ENCODE results near the gene CADM2.
"Not testable (repeated sequence)": the region's sequence is repeated elsewhere in the genome, so short reads cannot be mapped to it uniquely, and the experiment has no call there.

Gene CADM2

DNA sequence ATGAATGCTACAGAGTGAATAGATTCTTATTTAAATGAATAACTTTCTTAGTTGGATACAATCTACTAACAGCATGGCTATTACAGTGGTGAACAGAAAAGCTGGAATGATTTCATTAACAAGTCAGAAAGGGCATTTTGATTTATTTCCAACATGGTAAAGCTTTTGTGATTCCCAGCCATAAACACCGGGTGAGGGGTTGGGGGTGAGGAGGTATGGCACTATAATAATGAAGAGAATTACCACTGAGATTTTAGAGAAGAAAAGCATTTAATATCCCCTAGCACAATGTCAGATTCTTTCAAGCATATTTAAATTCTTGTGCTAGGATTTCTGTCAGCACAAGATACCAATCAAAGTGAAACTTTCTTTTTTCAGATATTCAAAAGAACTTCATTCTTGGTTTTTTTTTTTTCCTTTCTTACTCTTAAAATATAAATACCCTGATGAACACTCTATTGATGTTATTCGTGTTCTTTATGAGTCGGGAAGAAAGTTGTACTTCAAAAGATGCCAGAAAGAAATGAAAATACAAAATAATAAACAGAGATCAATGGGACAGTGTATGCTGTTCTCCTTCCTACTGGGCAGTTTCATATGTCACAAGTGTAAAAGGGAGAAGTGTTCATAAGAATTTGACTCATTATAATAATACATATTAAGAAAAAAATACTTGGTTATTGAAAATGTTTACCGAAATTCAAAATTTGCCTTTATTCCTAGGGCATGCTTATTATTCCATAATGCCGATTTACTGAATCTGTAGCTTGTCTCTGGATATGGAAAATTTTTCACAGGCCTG, 522.8 kb downstream of the CADM2 start:
- no peak for DNase-seq (ENCODE audit: low spot score)

DNA sequence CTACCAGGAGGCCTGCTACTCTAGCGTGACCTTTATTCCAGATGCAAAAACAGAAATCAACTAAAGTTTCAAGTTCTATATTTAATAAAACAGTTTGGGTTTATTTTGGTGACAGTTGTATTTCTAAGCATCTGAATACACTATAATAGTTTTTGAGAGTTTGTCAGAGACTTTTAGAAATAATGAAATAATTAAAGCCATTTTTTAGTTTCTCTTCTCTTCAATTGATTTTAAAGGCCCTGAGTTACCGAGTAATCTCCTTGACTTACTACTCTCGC, 523.4 kb downstream of the CADM2 start:
- DNase-seq (ENCODE audit: low spot score) = no peak

DNA sequence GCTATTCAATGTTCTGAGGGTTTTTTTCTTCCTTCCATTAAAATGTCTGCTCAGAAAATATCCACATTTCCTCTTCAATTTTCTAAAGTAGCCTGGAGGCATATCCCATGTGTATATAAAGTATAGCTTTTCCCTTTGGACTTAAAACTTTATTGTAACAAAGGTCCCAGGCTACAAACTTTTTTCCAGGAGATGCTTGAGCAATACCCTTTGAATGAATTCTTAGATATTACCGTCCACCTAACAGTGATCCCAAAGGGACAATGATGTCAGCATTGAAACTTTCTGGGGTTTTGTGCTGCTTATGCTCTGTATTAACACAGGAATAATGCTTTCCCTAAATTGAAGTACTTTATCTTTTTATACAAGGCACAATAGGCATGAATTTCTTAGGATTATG, 525.2 kb downstream of the CADM2 start:
- DNase-seq (ENCODE audit: low spot score) = no peak

DNA sequence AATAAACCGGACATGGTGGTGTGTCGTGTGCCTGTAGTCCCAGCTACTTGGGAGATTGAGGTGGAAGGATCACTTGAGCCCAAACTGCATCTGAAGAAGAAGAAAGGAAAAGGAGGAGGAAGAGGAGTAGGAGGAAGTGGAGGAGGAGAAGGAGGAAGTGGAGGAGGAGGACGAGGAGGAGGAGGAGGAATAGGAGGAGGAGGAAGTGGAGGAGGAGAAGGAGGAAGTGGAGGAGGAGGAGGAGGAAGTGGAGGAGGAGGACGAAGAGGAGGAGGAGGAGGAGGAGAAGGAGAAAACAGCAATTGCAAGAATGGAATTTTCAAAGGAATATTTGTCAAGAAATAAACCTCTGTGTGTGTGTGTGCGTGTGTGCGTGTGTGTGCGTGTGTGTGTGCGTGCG, 528.6 kb downstream of the CADM2 start:
- no peak for DNase-seq (ENCODE audit: low spot score)

DNA sequence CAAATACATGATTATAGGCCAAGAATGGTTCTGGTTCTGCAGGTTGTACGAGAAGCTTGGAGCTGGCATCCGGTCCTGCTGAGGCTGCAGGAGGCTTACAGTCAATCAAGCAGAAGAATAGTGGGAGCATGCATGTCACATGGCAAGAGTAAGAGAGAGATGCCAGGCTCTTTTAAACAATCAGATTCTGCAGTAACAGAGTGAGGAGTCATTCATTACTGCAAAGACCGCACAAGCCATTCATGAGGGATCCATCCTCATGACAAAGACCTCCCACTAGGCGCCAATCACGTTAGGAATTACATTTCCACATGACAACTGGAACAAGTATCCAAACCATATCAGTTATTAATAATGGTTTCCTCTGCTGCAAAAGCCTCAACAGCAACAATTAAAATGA, 536.8 kb downstream of the CADM2 start:
- no peak for DNase-seq (ENCODE audit: low spot score)

DNA sequence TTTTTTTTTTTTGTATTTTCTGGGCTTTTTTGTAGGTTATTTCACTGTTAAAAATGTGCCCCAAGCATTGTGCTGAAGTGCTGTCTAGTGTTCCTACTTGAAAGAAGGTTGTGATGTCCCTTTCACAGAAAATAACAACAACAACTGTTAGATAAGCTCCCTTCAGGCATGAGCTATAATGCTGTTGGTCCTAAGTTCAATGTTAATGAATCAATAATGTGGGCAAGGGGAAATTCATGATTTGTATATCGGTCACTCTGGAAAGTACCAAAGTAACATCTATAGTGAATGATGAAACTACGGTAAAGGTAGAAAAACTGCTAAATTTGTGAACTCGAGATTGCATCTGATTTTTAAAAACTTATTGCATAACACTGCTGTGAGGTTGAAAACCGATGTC, 539.4 kb downstream of the CADM2 start:
- DNase-seq (ENCODE audit: low spot score) = no peak

DNA sequence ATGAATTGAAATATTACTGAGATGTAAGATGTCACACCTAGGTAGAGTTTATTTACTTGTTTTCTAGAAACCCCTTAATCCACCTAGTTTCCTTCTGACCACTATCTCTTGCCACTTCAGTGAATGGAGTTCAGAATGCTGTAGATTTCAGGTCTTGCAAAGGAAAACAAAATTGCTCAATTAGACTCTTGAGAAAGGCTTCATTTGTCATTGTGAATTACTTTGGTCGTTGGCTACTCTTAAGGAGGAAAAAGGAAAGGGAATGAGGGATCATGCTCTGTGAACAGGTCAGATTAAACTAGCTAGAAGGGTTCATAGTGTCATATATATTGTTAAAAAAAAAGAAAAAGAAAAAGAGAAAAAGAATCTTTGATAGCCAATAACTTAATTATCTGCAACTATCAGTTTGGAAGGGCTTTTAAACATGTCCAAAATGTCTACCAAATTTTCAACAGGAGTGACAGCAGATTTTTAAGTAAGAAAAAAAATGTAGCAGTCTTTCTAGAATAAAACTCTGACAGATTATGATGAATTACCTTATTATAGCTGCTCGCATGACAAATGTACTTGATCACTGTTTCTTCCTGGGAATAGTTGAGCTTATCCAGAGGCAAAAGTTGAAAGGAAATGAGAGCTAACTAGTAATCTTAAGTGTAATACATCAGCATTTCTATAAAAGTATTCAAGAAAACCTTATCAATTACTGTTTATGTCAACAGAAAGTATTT, 543.5 kb downstream of the CADM2 start:
- DNase-seq (ENCODE audit: low spot score) = no peak

DNA sequence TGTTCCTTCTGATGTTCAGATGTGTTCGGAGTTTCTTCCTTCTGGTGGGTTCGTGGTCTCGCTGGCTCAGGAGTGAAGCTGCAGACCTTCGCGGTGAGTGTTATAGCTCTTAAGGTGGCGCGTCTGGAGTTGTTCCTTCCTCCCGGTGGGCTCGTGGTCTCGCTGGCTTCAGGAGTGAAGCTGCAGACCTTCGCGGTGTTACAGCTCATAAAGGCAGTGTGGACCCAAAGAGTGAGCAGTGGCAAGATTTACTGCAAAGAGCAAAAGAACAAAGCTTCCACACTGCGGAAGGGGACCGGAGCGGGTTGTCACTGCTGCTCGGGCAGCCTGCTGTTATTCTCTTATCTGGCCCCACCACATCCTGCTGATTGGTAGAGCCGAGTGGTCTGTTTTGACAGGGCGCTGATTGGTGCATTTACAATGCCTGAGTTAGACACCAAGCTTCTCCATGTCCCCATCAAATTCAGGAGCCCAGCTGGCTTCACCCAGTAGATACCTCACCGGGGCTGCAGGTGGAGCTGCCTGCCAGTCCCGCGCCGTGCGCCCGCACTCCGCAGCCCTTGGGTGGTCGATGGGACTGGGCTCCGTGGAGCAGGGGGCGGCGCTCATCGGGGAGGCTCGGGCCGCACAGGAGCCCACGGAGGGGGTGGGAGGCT, 545.5 kb downstream of the CADM2 start:
- not testable (repeated sequence) for DNase-seq (ENCODE audit: low spot score)

DNA sequence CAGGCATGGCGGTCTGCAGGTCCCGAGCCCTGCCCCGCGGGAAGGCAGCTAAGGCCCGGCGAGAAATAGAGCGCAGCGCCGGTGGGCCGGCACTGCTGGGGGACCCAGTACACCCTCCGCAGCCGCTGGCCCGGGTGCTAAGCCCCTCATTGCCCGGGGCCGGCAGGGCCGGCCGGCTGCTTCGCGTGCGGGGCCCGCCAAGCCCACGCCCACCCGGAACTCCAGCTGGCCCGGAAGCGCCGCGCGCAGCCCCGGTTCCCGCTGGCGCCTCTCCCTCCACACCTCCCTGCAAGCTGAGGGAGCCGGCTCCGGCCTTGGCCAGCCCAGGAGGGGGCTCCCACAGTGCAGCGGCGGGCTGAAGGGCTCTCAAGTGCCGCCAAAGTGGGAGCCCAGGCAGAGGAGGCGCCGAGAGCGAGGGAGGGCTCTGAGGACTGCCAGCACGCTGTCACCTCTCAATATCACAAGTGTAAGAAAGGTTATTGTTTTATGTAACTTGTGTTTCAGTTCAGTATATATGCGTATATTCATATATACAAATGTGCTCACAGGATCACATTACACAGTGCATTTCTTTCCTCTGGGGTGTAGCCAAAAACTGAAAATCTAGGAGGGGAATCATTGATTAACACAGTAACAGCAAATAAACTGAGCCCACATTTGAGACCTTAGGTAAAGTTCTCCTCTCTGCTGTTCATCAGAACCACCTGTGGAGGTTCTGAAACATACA, 546.2 kb downstream of the CADM2 start:
- DNase-seq (ENCODE audit: low spot score) = not testable (repeated sequence)

DNA sequence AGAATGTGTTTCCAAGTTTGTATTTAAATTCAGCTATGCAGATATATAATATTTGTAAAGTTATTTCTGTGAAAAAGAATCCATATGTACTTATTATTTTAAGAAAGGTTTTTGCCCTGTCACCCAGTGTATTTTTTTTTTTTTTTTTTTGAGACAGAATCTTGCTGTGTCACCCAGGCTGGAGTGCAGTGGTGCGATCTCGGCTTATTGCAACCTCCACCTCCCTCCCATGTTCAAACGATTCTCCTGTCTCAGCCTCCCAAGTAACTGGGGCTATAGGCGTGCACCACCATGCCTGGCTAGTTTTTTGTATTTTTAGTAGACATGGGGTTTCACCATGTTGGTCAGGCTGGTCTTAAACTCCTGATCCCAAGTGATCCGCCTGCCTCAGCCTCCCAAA, 548.3 kb downstream of the CADM2 start:
- DNase-seq (ENCODE audit: low spot score) = not testable (repeated sequence)

DNA sequence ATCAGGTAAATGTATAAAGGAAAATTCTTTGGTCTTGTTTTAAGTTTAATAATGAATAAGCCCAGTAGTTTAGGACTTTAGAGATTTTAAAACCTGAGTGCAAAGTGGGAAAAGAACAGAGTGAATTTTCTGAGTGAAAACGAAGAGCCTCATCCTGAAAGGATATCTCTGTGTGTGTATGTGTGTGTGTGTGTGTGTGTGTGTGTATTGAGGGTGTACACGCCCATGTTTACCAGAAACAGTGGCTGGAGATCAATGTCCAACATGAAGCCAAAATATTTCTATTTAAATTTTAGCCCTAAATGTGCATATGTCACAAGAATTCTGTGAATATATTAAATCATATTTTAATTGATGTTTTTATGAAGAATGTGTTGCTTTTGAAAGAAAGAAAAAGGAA, 549.9 kb downstream of the CADM2 start:
- no peak for DNase-seq (ENCODE audit: low spot score)

DNA sequence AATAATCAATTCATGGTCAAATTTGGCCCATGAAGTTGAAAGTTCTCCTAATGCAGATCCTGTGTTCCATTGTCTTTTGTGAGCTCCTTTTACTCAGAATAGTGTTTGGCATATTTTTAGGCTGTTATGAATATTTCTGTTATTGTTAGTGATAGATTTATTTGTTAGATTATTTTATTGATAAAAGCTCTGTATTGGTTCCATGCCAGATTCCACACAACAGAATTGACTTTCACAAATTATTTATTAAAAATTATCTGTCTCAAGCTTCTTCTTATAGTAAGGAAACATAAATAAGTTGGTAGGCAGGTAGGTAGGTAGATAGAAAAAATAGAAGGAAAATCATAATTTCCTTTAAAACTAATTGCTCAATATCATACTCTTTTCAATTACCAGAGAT, 557.4 kb downstream of the CADM2 start:
- no peak for DNase-seq (ENCODE audit: low spot score)

DNA sequence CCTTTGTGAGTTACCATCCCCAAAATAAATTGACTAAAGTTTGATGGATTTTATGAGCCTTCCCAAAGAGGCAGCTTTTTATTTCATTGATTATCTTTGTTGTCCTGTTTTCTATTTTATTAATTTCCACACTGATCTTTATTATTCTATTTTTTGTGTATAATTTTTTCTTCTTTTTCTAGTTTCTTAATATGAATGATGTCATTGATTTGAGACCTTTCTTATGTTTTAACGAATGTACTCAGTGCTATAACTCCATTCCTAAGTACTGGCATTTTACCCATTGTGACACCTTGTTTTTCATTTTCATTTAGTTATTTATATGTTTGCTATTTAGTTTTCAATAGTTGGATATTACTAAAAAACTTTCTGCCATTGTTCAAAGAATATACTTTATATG, 565.3 kb downstream of the CADM2 start:
- no peak for DNase-seq (ENCODE audit: low spot score)

DNA sequence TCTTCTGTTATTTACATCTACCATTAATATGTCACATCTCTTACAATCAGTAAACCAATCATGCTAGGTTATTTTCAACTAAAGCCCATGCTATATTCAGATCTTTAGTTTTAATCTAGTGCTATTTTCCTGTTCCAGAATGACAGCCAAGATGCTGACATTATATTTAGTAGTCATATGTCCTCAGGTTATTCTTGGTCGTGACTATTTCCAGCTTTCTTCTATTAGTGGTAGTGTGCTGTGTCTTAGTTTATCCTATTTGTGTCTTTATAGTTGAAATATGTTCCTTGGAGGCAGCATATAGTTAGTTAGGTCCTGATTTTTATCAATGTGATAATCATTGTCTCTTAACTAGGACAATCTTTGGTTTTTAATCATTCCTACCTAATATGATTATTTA, 566.5 kb downstream of the CADM2 start:
- no peak for DNase-seq (ENCODE audit: low spot score)

DNA sequence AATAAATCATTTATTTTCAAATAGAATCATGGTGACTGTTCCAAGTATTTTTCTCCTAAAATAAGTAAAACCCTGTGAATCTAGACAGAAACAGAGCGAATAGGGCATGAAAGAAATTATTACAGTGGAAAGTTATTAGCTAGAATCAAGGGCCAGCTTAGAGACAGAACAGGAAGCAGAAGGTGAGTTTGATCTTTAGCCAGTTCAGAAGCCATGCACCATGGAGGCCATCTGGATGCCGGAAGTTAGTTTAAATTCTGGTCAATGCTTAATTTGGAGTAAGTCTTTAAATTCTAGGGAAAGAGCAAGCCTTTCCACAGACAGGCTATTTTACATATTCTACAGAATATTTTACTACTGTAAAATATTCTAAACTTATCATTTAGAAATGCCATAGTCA, 574.8 kb downstream of the CADM2 start:
- DNase-seq (ENCODE audit: low spot score) = no peak

DNA sequence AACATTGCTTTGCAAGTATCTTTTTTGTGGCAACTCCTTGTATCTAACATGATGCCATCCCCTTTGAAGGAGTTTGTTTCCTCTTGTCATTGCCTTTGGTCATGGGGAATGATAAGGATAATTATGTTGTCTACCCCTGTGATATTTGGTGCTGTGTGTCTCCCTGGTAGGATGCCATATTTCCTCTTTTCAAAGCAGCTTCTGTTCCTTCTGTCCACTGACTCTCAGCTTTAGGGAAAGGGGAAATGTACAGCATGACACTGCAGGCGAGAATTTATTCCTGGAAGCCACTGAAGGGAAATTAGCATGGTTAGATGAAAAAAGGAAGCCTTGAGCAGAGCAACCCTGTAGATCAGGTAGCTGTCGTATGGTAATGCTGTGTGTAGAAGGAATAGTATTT, 576.7 kb downstream of the CADM2 start:
- no peak for DNase-seq (ENCODE audit: low spot score)

DNA sequence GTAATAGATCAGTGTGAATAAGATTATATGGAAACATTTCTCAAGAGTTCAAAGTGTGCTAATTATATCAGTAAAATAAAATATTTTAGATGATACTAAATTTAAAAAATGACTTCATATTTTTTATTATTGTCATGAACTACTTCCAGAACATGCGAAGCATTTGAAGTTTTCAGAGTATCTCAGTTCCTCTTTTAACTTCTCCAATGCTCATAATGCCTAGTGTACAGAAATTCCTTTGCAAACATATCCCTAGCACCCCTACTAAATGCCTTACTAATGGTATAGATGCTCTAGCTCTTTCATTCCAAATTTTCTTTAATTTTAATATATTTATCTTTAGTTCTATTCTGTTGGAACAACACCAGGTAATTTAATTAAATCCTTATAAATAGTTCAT, 580.4 kb downstream of the CADM2 start:
- DNase-seq (ENCODE audit: low spot score) = no peak

DNA sequence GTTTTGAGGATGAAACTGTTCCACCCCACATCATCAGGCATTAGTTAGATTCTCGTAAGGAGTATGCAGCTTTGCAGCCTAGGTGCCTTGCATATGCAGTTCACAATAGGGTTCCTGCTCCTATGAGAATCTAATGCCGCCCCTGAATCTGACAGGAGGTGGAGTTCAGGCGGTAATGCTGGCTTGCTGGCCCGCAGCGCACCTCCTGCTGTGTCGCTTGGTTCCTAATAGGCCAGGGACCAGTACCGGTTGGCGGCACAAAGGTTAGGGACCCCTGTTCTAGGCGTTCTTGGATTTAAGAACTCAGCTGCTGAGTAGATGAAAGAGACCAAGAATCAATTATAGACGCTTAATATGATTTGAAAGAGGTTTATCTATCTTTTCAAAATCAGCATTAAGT, 595.4 kb downstream of the CADM2 start:
- no peak for DNase-seq (ENCODE audit: low spot score)

DNA sequence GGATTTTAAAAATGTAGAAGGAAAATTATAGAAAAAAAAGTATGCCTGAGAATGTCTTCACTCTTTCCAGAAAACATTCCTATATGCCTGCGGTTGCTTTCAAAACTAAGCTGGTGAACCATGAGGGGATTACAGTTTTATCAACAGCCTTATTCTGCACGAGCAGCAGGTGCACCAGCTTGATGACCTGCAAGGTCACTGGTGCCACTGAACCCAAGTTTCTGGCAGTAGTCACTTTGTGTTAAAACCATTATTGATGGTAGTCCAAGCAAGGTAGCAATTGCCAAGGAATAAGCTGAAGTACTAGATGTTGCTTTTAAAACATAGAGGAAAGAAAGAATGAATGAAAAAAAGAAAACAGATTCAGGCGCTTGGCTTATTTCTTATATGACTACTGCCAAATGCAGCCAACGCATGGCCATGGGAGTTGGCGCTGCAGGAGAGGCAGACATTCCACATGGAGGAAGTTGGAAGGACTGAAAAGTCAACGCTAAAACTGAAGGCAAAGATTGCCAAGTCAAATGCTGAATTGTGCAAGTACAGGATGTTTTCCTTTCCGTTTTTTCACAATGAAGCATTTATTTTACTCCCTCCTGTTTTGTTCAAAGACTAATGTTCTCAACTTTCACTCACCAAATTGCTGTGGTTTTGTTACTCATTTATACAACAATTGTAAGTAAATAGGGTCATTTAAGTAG, 601.4 kb downstream of the CADM2 start:
- no peak for DNase-seq (ENCODE audit: low spot score)

DNA sequence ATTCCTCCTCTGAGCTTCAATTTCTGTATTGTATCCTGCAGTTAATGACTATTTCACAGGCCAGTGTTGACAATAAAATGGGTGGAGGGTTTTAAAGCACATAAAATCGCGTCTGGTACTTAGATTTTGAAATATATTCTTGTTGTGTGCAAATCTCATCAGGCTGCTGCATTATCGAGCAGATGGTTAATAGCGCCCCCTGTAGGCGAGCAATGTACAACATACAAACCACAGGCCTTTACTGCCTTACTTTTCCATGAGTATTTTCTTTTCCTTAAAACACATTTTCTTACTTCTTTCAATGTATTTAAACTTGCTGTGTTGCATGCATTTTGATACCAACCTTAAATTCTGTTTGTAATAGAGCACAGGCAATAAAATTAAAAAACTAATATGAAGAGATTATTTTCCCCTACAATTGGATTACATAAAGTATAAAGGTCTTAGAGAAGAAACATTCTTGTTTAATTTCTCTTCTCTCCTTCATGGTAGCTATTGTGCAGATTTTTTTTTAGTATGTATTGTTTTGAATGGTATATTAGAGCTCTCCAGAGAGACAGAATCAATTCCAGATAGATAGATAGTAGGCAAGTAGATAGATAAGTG, 608.4 kb downstream of the CADM2 start:
- DNase-seq (ENCODE audit: low spot score) = peak; percentile 1

DNA sequence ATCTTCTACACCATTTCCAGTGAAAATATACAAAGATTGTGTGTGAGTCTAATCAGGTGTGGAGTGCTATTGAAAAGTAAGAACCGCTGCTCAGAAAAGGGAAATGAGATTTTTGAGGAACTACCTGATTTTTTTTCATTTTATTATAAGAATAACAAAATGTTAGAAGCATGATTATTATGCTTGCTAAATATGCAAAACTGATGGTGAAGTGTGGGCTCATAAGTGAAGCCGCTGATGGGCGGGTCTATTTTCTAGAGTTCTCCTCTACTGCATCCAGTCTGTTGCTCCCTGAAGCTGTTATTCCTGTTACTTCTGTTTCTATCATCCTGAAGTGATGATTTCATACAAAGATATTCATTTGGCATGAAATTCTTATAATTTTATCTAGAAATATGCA, 612.0 kb downstream of the CADM2 start:
- no peak for DNase-seq (ENCODE audit: low spot score)

DNA sequence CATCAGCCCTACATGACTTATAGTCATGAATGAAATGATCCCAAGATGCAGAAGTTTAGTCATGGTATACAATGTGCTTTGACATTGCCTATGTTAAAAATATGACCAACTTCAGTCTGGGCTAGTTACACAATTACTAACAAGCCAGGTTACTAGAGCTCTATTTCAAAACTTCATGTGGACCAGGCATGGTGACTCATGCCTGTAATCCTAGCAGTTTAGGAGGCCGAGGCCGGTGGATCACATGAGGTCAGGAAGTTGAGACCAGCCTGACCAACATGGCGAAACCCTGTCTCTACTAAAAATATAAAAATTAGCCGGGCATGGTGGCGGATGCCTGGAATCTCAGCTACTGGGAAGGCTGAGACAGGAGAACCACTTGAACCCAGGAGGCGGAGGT, 613.0 kb downstream of the CADM2 start:
- no peak for DNase-seq (ENCODE audit: low spot score)
